Islet precursor cell (in vitro differentiated cells): ENCODE results near the gene MB.

Source experiments
- DNase-seq: peaks from one replicate; pipeline ENCODE4 v3.0.0-alpha.2; 2018

Gene MB

GRCh38 chr22:35570686-35571194 is 46.4 kb downstream of the MB start:
- DNase-seq = no peak

GRCh38 chr22:35569916-35570315 is 47.2 kb downstream of the MB start:
- no peak for DNase-seq

DNA sequence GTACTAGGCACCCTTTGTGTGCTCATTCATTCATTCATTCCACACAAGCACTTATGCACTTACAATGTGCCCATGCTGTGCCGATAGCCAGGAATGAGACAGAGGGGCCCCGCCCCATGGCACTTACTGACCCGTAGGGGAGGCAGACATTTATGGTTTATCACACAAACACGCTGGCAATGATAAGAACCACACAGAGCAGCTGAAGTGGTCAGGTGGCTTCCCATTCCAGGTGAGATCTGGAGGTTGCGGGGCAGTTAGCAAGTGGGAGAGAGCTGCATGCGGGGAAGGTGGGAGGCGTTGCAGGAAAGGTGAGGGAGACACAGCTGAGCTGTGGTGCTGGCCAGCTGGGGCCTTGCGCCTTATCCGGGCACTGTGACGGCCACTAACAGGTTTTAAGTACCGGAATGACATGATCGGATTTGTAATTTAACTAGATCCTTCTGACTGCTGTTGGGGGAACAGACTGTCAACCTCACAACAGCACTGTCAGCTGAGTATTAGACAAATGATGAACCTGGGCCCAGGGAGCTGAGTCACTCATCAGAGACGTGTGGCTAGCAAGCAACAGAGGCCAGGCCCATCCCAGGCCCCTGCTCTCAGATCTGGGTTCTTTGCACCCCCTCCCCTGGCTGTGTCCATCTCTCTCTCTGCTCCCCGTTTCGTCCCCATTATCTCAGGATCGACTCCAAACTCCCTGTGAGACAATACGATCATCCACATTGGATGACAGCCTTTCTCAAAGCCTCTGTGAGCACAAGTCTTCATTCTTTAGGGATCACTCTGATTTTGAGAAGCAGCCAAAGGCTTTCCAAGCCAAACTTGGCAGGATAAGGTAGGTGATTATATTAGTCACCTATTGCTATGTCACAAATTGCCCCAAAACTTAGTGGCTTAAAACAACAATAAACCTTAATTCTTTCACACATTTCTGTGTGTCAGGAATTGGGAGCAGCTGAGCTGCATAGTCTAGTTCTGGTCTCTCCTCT is 48.1 kb downstream of the MB start:
- no peak for DNase-seq

DNA sequence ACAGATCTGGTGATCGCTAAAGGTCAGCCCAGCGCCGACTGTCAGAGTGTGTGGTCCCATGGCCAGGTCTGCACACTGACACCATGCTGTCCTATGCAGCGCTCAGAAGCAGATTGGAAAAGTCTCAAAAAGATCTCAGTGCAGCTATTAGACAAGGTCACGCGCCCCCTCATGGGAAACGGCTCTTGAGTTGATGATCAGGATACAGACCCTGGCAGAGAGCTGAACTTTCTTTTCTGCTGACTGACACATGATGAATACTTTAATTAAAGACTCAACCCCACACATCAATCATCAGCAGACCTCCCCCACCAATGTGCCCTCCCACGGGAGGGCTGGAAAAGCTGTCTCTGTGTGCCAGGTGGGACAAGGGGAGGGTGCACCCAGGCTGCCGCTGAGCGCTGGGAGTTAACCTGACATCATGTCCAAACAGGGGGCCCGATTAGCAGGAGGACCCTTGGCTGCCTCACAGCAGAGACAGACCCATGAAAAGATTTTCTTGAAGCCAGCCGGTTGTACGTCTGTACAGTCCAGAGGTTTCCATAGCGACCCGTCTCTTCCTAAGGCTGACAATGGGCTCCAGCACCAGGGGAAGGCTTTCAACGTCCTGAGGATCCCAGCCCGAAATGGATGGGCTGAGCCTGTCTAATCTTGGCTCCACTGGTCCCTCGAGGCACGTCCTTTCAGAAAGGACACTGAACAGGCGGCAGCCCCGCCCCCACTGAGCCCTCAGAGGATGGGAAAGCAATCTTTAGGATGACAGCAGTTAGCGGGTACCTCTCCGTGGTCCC is 49.6 kb downstream of the MB start:
- DNase-seq = no peak

DNA sequence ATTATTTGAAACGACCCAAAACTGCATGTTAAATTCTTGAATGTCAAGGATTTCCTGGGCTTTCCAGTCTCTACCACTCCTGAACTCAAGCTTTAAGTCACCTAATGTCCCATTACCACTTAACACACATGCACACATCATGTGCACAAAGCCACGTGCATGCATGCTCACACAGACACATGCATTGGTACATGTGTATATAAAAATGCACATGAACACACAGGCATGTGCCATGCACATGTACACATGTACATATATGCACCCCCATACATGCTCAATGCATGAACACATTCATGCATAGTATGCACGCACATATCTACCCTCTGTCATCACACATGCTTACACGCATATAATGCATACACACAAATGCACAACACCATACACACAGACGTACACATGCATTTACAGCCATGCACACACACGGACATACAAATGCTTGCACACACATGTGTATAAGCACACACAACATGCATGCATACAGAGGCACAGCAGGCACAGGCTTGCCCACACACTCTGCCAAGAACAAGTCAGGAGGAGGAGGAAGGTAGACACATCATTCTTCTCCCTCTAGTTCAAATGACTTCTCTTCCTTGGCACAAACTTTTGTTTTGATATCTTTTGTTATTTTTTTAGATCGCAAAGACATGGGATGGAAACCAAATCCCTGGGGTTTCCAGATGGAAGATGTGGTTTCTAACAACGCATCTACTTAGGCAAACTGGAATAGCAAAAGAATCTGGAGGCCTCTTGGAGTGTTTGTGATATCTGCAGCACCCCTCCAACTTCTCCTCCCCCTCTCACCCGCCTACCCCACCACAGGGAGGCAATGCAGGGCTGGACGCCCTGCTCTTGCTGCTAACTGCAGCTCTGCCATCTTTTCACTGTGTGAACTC is 51.9 kb downstream of the MB start:
- DNase-seq = no peak

GRCh38 chr22:35563211-35563610 is 53.9 kb downstream of the MB start:
- no peak for DNase-seq

- DNase-seq = peak; percentile 90
These were observed 55.2 kb downstream of the MB start for GRCh38 chr22:35561796-35562526.

DNA sequence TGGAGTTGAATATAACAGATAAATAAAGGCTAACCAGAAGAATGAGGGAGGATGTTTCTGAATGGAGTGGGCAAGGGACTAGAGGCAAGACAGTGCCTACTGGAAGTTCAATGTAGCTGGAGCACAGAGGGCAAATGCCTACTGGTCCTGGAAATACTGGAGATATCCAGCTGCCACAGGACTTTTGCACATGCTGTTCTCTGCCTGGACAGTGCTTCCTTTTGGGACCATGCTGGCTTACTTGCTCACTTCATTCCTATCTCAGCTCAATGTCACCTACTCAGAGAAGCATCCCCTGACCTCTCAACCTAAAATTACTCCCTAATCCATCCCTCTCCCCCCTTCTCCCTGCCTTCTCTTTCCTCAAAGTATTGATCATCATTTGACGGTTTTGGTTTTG is 56.3 kb downstream of the MB start:
- DNase-seq = no peak

DNA sequence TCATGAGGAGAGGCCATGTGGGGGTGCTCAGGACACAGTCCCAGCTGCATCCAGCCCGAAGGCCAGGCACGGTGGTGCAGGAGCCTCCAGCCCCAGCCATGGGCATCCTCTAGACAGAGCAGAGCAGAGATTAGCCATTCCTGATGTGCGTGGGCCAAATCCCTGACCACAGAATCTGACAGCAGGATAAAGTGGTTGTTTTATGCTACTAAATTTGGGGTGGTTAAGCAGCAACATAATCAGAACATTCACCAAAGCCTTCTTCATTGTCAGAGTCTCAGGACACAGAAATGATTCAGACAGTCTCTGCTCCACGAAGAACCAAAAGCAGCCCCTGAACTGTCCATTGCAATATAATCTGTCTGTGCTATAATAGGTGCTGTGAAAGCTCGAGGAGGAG is 56.8 kb downstream of the MB start:
- no peak for DNase-seq

GRCh38 chr22:35559354-35560005 is 57.6 kb downstream of the MB start:
- no peak for DNase-seq

DNA sequence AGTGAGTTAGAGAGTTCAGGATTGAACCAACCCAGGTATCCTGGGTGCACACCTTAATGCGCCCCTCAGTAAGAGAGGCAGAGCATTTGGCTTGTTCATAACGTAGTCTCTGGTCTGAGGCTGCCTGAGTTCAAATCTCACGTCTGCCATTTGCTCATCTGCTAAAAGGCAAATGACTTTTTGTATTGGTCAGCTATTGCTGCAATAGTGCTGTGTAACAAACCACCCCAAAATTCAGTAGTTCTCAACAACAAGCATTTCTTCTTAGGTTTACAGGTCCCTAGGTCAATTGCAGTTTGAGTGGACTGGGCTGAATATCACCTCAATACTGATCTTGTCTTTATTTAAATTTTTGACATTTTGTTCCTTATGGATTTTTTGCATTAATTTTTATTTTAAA is 58.4 kb downstream of the MB start:
- no peak for DNase-seq

- no peak for DNase-seq
These were observed 59.1 kb downstream of the MB start for GRCh38 chr22:35558031-35558430.
